Liver (tissue), 9 donors: ENCODE results near the gene FN1. TPM values are rescaled to one million over a fixed set of nuclear protein-coding genes. Genes with fewer than 3 reads are reported as not detected.

Experiments
- DNase-seq: peaks from one replicate; pipeline ENCODE4 v3.0.0-alpha.2; 2017; ENCODE audit warnings: low spot score
- H3K27ac ChIP-seq, 2 donors: one replicate each; pipeline ENCODE4 v1.7.0; 2013; ENCODE audit warnings: inconsistent platforms in 2 of 2, low read length in 2 of 2, control low read depth in 1 of 2, low read depth in 1 of 2, mild to moderate bottlenecking in 1 of 2
- H3K27me3 ChIP-seq, 4 donors: one replicate each; pipeline versions ENCODE4 v1.6.1 to v1.7.0; 2013; ENCODE audit warnings: low read length in 3 of 4, inconsistent platforms in 1 of 4, mild to moderate bottlenecking in 1 of 4, moderate library complexity in 1 of 4; ENCODE audit not compliant: control insufficient read depth in 4 of 4, insufficient read depth in 4 of 4
- H3K36me3 ChIP-seq, 4 donors: one replicate each; pipeline versions ENCODE4 v1.6.1 to v1.7.0; 2013; ENCODE audit warnings: low read length in 3 of 4, mild to moderate bottlenecking in 3 of 4, low read depth in 1 of 4, moderate library complexity in 1 of 4; ENCODE audit not compliant: control insufficient read depth in 4 of 4, insufficient read depth in 3 of 4
- H3K4me1 ChIP-seq, 4 donors: one replicate each; pipeline versions ENCODE4 v1.6.1 to v1.7.0; 2013; ENCODE audit warnings: low read length in 3 of 4, mild to moderate bottlenecking in 3 of 4, moderate library complexity in 1 of 4; ENCODE audit not compliant: control insufficient read depth in 4 of 4, insufficient read depth in 4 of 4
- H3K4me3 ChIP-seq, 3 donors: one replicate each; pipeline versions ENCODE4 v1.6.1 to v1.7.0; 2013; ENCODE audit warnings: low read length in 3 of 3, control low read depth in 1 of 3, low read depth in 1 of 3, mild to moderate bottlenecking in 1 of 3
- H3K9ac ChIP-seq, 2 donors: one replicate each; pipeline ENCODE4 v1.7.0; 2013; ENCODE audit warnings: low read length in 2 of 2, mild to moderate bottlenecking in 2 of 2, moderate library complexity in 2 of 2, control low read depth in 1 of 2, low read depth in 1 of 2
- H3K9me3 ChIP-seq, 4 donors: one replicate each; pipeline versions ENCODE4 v1.6.1 to v1.7.0; 2013; ENCODE audit warnings: low read length in 3 of 4; ENCODE audit not compliant: control insufficient read depth in 4 of 4
- FOXA1 ChIP-seq: IDR thresholded peaks from 2 replicates; pipeline ENCODE4 v1.6.1; 2016; ENCODE audit warnings: antibody characterized with exemption
- GABPA ChIP-seq, 2 donors: IDR thresholded peaks in 1 of 2; conservative IDR thresholded peaks in 1 of 2; 2 replicates each; pipeline ENCODE4 v1.6.1; 2016; ENCODE audit warnings: antibody characterized with exemption in 2 of 2, mild to moderate bottlenecking in 1 of 2, moderate library complexity in 1 of 2
- HNF4A ChIP-seq, 2 donors: conservative IDR thresholded peaks; 2 replicates each; pipeline ENCODE4 v1.6.1; 2016; ENCODE audit warnings: antibody characterized with exemption in 2 of 2, mild to moderate bottlenecking in 2 of 2
- HNF4G ChIP-seq: IDR thresholded peaks from 2 replicates; pipeline ENCODE4 v1.6.1; 2016; ENCODE audit warnings: antibody characterized with exemption
- JUND ChIP-seq, 2 donors: IDR thresholded peaks; 2 replicates each; pipeline ENCODE4 v1.6.1; 2016; ENCODE audit warnings: antibody characterized with exemption in 2 of 2
- NR2F2 ChIP-seq: IDR thresholded peaks from 2 replicates; pipeline ENCODE4 v1.6.1; 2016; ENCODE audit warnings: antibody characterized with exemption
- RAD21 ChIP-seq, 2 donors: IDR thresholded peaks; 2 replicates each; pipeline ENCODE4 v1.6.1; 2016; ENCODE audit warnings: antibody characterized with exemption in 2 of 2, mild to moderate bottlenecking in 2 of 2
- TAF1 ChIP-seq: conservative IDR thresholded peaks from 2 replicates; pipeline ENCODE4 v1.6.1; 2016; ENCODE audit warnings: antibody characterized with exemption, mild to moderate bottlenecking
- YY1 ChIP-seq: IDR thresholded peaks from 2 replicates; pipeline ENCODE4 v1.6.1; 2016; ENCODE audit warnings: antibody characterized with exemption, mild to moderate bottlenecking
- WGBS: extraction: QIAGEN DNeasy Blood & Tissue Kit; methylation state at CpG from one replicate; pipeline ENCODE4 v1.1.7; 2013; 5-methylcytosine and 5-hydroxymethylcytosine counted together
- polyA plus RNA-seq, 2 donors: library from polyadenylated mRNA; stranded (reverse) in 1 of 2; unstranded in 1 of 2; fragments of 200-250 nt in 1 of 2; fragments of >200 nt in 1 of 2; fragmentation: Nextera tagmentation in 1 of 2; extraction: Ambion mirVana in 1 of 2; gene quantifications; one replicate each; pipeline versions ENCODE4 v1.2.1 to v1.2.3, GENCODE V29; 2013 to 2015
- total RNA-seq, 2 donors: library from RNA; depleted of rRNA; stranded (reverse); fragments of >200 nt; gene quantifications; one replicate each; pipeline ENCODE4 v1.2.3, GENCODE V29; 2014
- TF ChIP-seq, protein P1 (sequence below): IDR thresholded peaks from 2 replicates; pipeline ENCODE4 v1.6.1; 2016; ENCODE audit warnings: antibody characterized with exemption
- TF ChIP-seq, protein P2 (sequence below): IDR thresholded peaks from 2 replicates; pipeline ENCODE4 v1.6.1; 2016; ENCODE audit warnings: antibody characterized with exemption
- TF ChIP-seq, protein P3 (sequence below): IDR thresholded peaks from 2 replicates; pipeline ENCODE4 v1.6.1; 2016; ENCODE audit warnings: antibody characterized with exemption
- donor health status: healthy.
- donor health status: healthy.
- donor health status: healthy.
- donor health status: healthy.
- donor health status: healthy.

Gene FN1
- total and polyA plus RNA-seq, 4 donors: 545 to 1,402 (median 837) TPM

DNA sequence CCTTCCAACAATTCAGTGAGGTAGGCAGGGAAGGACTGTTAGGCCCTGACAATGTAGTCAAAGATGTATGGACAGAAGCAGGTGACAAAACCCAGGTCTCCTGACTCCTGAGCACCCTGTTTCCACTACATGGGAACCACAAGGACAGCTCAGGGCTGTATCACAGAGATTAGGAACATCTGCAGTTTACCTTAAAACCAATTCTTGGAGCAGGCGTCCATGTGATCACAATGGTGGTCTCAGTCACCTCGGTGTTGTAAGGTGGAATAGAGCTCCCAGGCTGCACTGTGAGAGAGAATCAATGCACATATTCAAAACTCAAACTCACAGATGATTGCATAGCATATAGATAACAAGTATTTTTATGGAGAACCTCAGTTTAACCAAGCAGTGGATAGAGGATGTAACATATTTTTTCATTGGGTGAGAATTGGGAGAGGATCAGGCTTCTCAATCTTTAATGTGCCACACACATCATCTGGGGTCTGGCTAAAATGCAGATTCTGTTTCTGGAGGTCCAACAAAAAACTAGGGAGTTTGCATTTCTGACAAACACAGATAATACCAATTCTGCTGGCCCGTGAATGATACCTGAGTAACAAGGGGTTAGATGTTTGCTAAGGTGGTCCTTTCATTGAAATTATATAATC lies 36.7 kb downstream of the FN1 start:
- TF ChIP-seq TAF1 (no peak), JUND (IDR thresholded peaks at IDR 0.05) (no peak), HNF4G (no peak), GABPA (IDR thresholded peaks at IDR 0.05 in 1 of 2, conservative IDR thresholded peaks at IDR 0.05 in 1 of 2) (no peak), FOXA1 (no peak), HNF4A (conservative IDR thresholded peaks at IDR 0.05) (no peak), NR2F2 (no peak), YY1 (no peak)
- TF ChIP-seq, protein P1, sequence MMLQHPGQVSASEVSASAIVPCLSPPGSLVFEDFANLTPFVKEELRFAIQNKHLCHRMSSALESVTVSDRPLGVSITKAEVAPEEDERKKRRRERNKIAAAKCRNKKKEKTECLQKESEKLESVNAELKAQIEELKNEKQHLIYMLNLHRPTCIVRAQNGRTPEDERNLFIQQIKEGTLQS: no peak
- Histone ChIP-seq H3K4me1 (no peaks in the 10 kb centered on the region), H3K9ac (no peak overlapping the region), H3K9me3 (no peaks in the 10 kb centered on the region), H3K36me3 (peaks cover 8 to 82% (median 69%) of the 10 kb centered on the region in 4 donors), H3K27ac (no peak overlapping the region), H3K4me3 (no peak overlapping the region), H3K27me3 (no peaks in the 10 kb centered on the region)
- WGBS: 89% methylated on average over 3 of the region's 3 CpGs
- no peak for DNase-seq

DNA sequence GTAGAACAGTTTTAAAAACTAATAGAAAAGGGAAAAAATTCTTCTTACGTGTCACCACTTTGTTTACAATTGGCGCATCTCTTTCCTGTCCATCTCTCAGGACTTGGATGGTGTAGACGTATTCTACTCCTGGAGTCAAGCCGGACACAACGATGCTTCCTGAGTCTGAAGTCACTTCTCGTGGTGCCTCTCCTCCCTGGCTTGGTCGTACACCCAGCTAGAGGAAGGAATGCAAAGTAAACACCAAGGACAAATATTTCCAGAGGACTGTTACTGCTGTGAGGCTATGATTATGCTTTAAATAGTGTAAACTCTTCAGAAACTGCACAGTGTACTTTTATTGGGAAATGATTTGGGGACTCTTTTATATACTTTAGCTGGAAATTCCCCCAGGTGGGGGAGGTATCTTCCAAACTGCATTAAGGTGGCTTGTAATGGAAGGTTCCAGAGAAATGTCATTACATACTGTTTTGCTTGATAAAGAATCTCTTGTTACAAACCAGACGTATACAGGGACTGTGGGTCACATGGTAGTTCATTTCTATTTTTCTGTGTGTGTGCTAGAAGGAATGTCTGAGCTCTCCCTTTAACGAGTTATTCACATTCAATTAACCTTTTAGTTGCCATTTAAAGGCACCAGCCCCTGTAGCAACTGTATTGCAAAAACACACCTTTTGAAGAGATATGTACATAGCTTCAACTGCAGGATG lies 38.1 kb downstream of the FN1 start:
- TF ChIP-seq RAD21 (IDR thresholded peaks at IDR 0.05): peak in 1 of 2 donors; percentile 4
- TF ChIP-seq, protein P2, sequence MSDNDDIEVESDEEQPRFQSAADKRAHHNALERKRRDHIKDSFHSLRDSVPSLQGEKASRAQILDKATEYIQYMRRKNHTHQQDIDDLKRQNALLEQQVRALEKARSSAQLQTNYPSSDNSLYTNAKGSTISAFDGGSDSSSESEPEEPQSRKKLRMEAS: no peak
- Histone ChIP-seq H3K4me1 (no peaks in the 10 kb centered on the region), H3K9ac (no peak overlapping the region), H3K27me3 (no peaks in the 10 kb centered on the region), H3K4me3 (no peak overlapping the region), H3K27ac (no peak overlapping the region), H3K9me3 (no peaks in the 10 kb centered on the region), H3K36me3 (peaks cover 8 to 81% (median 71%) of the 10 kb centered on the region in 4 donors)
- WGBS: 60% methylated on average over 9 of the region's 9 CpGs
- DNase-seq: no peak

DNA sequence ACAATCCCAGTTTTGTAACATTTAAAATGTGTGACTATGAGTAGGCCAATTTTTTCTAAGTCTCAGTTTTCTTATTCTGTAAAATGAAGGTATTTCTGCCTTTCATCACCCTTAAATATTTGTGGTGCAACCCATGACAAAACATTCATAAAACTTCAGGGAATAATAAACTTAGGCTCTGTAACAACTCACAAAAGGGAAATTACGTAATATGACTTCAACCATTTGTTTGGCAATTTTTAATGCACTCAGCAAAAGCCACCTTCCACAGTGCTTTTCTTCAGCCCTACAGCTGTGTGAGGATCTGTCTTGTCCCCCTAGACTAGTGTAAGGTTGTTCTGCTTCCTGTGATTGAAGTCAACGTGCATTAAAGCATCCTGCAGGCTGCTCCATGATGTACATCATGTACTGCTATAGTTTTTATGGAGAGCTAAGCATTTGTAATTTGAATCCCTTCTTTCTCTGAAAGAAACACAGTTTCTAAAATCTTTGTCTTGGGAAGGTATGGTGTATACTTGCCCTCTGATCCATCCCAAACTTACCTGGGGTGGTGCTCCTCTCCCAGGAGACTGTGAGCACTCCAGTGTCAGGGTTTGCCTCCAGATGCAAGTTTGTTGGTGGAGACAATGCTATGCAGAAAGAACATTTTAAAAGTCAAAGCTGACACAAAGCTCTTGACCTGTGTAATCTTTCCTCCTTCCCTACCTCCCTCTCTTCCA lies 39.1 kb downstream of the FN1 start:
- Histone ChIP-seq H3K27ac (no peak overlapping the region), H3K36me3 (peaks cover 11 to 82% (median 78%) of the 10 kb centered on the region in 4 donors), H3K27me3 (no peaks in the 10 kb centered on the region), H3K9ac (no peak overlapping the region), H3K4me3 (no peak overlapping the region), H3K4me1 (no peaks in the 10 kb centered on the region), H3K9me3 (no peaks in the 10 kb centered on the region)
- TF ChIP-seq, protein P1: no peak
- no peak for TF ChIP-seq NR2F2
- TF ChIP-seq, protein P3, sequence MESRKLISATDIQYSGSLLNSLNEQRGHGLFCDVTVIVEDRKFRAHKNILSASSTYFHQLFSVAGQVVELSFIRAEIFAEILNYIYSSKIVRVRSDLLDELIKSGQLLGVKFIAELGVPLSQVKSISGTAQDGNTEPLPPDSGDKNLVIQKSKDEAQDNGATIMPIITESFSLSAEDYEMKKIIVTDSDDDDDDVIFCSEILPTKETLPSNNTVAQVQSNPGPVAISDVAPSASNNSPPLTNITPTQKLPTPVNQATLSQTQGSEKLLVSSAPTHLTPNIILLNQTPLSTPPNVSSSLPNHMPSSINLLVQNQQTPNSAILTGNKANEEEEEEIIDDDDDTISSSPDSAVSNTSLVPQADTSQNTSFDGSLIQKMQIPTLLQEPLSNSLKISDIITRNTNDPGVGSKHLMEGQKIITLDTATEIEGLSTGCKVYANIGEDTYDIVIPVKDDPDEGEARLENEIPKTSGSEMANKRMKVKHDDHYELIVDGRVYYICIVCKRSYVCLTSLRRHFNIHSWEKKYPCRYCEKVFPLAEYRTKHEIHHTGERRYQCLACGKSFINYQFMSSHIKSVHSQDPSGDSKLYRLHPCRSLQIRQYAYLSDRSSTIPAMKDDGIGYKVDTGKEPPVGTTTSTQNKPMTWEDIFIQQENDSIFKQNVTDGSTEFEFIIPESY: no peak
- WGBS: 76% methylated on average over 2 of the region's 2 CpGs
- no peak for DNase-seq
